GM21786 (cell line): ENCODE results near the gene FAM89A.

Source experiments
- ATAC-seq: cut with Tn5 transposase; IDR thresholded peaks from one replicate; pipeline ENCODE4 v1.9.1; 2021; ENCODE audit not compliant: unreplicated experiment

Gene FAM89A

DNA sequence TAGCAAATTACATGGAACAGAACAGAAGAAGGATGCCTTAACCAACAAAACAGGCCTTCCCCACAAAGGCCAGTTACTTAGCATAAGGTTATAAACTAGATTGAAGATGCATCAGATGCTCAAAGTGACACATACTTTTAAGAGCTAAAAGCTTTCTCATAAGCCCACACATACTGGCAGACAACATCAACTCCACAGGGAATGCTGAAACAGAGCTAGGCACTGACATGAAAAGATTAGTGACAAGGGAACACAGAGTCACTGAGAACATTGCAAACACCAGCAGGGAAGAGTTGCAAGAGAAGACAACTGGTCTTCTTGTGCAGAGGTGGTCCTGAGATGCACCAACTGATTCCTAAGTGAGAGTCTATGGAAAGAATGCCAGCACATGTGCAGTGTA is 68.3 kb downstream of the FAM89A start:
- ATAC-seq, result no peak

DNA sequence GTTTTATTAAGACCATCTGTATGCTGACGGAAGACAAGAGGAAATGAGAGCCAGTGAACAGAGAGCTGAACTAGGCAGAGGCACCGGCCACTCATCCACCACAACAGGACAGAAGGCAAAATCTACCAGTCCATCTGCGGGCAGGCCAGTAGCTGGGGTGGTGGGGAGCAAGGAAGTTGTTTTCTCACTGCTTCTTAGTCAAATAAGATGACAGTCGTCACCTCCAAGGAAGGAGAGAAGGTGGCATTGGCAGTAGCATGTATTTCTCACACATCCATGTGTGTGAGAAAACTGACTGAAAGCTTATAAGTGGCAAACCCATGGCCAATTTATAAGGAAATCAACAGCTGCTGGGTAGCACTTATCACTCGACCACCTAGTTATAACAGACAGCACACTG is 69.6 kb downstream of the FAM89A start:
- no peak for ATAC-seq
